ENCODE measurements around the gene VRK1.

GRCh38 chr14:96752125-96752524 is 45.1 kb upstream of the VRK1 start:
- TF ChIP-seq POLR2A (IDR thresholded peaks at IDR 0.05; ENCODE audit: low read length) (no peak), GATA1 (IDR thresholded peaks at IDR 0.05; ENCODE audit: low read depth, low read length) (no peak)

All from erythroblast (primary cell).